Measurements from ENCODE around the gene ITGA8.
"Not testable (repeated sequence)": the region's sequence is repeated elsewhere in the genome, so short reads cannot be mapped to it uniquely, and the experiment has no call there.

DNA sequence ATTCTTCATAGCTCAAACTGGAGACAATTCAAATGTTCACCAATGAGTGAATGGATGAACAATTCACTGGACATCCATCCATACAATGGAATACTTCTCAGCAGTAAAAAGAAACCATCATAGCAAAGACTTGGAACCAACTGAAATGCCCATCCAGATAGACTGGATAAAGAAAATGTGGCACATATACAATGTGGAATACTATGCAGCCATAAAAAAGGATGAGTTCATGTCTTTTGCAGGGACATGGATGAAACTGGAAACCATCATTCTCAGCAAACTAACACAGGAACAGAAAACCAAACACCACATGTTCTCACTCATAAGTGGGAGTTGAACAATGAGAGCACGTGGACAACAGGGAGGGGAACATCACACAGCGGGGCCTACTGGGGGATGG lies 136.8 kb downstream of the ITGA8 start:
- not testable (repeated sequence) for TF ChIP-seq CTCF (conservative IDR thresholded peaks at IDR 0.05; ENCODE audit: low read depth, low read length); EZH2 (IDR thresholded peaks at IDR 0.05; ENCODE audit: borderline replicate concordance, low read depth, low read length, poor library complexity, severe bottlenecking)
